Measurements from ENCODE around the gene ZNF445. TPM values are rescaled to one million over a fixed set of nuclear protein-coding genes. Genes with fewer than 3 reads are reported as not detected.

ZNF445 gene
- total RNA-seq, 1 experiment from 2014 or later = 15.9 TPM

GRCh38 chr3:44446929-44447328, 30.5 kb downstream of the ZNF445 start:
- no TSS peak for BruUV-seq (replicated peaks)
- H3K9me3 ChIP-seq (ENCODE audit: insufficient read depth, low read depth) = no peaks in the 10 kb centered on the region
- H3K79me2 ChIP-seq (ENCODE audit: low read depth) = no peaks in the 10 kb centered on the region
- no peak overlapping the region for H3K27ac ChIP-seq
- H3K4me1 ChIP-seq (replicated peaks; ENCODE audit: insufficient read depth) = no peaks in the 10 kb centered on the region
- intact Hi-C loops (cut with micrococcal nuclease; ENCODE audit: unreplicated experiment) = no loop called here
- no peaks in the 10 kb centered on the region for H3F3A ChIP-seq (ENCODE audit: insufficient read depth, low read depth)
- peaks cover 24% of the 10 kb centered on the region; the same call in 1 of the 2 replicates for H3K36me3 ChIP-seq (ENCODE audit: low read depth)
- no peak overlapping the region for H2AFZ ChIP-seq
- H3K4me2 ChIP-seq = no peak overlapping the region
- no peaks in the 10 kb centered on the region for H4K20me1 ChIP-seq (ENCODE audit: insufficient read depth)
- no peak overlapping the region for H3K4me3 ChIP-seq
- no peak for DNase-seq
- no peaks in the 10 kb centered on the region for H3K27me3 ChIP-seq (ENCODE audit: insufficient read depth, low read depth)
- no peak for TF ChIP-seq EZH2 (IDR thresholded peaks at IDR 0.05; ENCODE audit: low read depth)
- no peak for TF ChIP-seq CTCF (conservative IDR thresholded peaks at IDR 0.05)
- ChIA-PET POLR2A (ENCODE audit: unreplicated experiment) (no interaction called here), CTCF (no interaction called here)
- no peaks in the 10 kb centered on the region for H3K9me2 ChIP-seq (ENCODE audit: insufficient read depth)

- BruUV-seq (replicated peaks) = no TSS peak
- no peaks in the 10 kb centered on the region for H3F3A ChIP-seq (ENCODE audit: insufficient read depth, low read depth)
- intact Hi-C loops (cut with micrococcal nuclease; ENCODE audit: unreplicated experiment) = no loop called here
Measured at GRCh38 chr3:44445786-44446185, 31.7 kb downstream of the ZNF445 start.

GRCh38 chr3:44444896-44445691, 32.4 kb downstream of the ZNF445 start:
- Histone ChIP-seq H3F3A (ENCODE audit: insufficient read depth, low read depth) (no peaks in the 10 kb centered on the region), H4K20me1 (ENCODE audit: insufficient read depth) (no peaks in the 10 kb centered on the region), H3K79me2 (ENCODE audit: low read depth) (no peaks in the 10 kb centered on the region), H3K4me2 (no peak overlapping the region), H2AFZ (no peak overlapping the region), H3K36me3 (ENCODE audit: low read depth) (peaks cover 24% of the 10 kb centered on the region; the same call in 1 of the 2 replicates), H3K9me3 (ENCODE audit: insufficient read depth, low read depth) (no peaks in the 10 kb centered on the region), H3K9me2 (ENCODE audit: insufficient read depth) (no peaks in the 10 kb centered on the region), H3K4me3 (no peak overlapping the region), H3K27ac (no peak overlapping the region), H3K27me3 (ENCODE audit: insufficient read depth, low read depth) (no peaks in the 10 kb centered on the region), H3K4me1 (replicated peaks; ENCODE audit: insufficient read depth) (no peaks in the 10 kb centered on the region)
- no TSS peak for BruUV-seq (replicated peaks)
- ChIA-PET POLR2A (ENCODE audit: unreplicated experiment) (no interaction called here), CTCF (no interaction called here)
- TF ChIP-seq EZH2 (IDR thresholded peaks at IDR 0.05; ENCODE audit: low read depth) (no peak), CTCF (conservative IDR thresholded peaks at IDR 0.05) (no peak)
- intact Hi-C loops (cut with micrococcal nuclease; ENCODE audit: unreplicated experiment) = no loop called here
- DNase-seq = no peak

More at GRCh38 chr3:44445786-44446185, 31.7 kb downstream of the ZNF445 start:
- Histone ChIP-seq H3K9me2 (ENCODE audit: insufficient read depth) (no peaks in the 10 kb centered on the region), H3K79me2 (ENCODE audit: low read depth) (no peaks in the 10 kb centered on the region), H3K27ac (no peak overlapping the region), H3K4me2 (no peak overlapping the region), H3K9me3 (ENCODE audit: insufficient read depth, low read depth) (no peaks in the 10 kb centered on the region), H3K36me3 (ENCODE audit: low read depth) (peaks cover 24% of the 10 kb centered on the region; the same call in 1 of the 2 replicates), H3K27me3 (ENCODE audit: insufficient read depth, low read depth) (no peaks in the 10 kb centered on the region), H4K20me1 (ENCODE audit: insufficient read depth) (no peaks in the 10 kb centered on the region), H2AFZ (no peak overlapping the region), H3K4me1 (replicated peaks; ENCODE audit: insufficient read depth) (no peaks in the 10 kb centered on the region), H3K4me3 (no peak overlapping the region)
- TF ChIP-seq EZH2 (IDR thresholded peaks at IDR 0.05; ENCODE audit: low read depth) (no peak), CTCF (conservative IDR thresholded peaks at IDR 0.05) (no peak)
- ChIA-PET CTCF (no interaction called here), POLR2A (ENCODE audit: unreplicated experiment) (no interaction called here)
- no peak for DNase-seq

Data from PC-9 (cell line).